T-helper 1 cell (primary cell): ENCODE data around the gene DPYSL3.

Source experiments
- DNase-seq, 5 donors: peaks; one replicate each; pipeline ENCODE4 v3.0.0-alpha.2; 2012 to 2020

Gene DPYSL3

GRCh38 chr5:147512659-147513379 is 3.0 kb upstream of the DPYSL3 start:
- no peak for DNase-seq

- DNase-seq: no peak
Measured at GRCh38 chr5:147510885-147511284, 1.0 kb upstream of the DPYSL3 start.

GRCh38 chr5:147509041-147509709 is 693 bp downstream of the DPYSL3 start:
- no peak for DNase-seq

- DNase-seq: no peak
Measured at GRCh38 chr5:147508711-147509040, 1.2 kb downstream of the DPYSL3 start.

GRCh38 chr5:147507480-147508126 is 2.3 kb downstream of the DPYSL3 start:
- DNase-seq: no peak

GRCh38 chr5:147504535-147504934 is 5.3 kb downstream of the DPYSL3 start:
- no peak for DNase-seq

GRCh38 chr5:147504011-147504410 is 5.9 kb downstream of the DPYSL3 start:
- DNase-seq: no peak

GRCh38 chr5:147490989-147491388 is 18.9 kb downstream of the DPYSL3 start:
- no peak for DNase-seq

- no peak for DNase-seq
Measured at GRCh38 chr5:147487031-147487750, 22.7 kb downstream of the DPYSL3 start.

- no peak for DNase-seq
Measured at GRCh38 chr5:147485814-147486213, 24.1 kb downstream of the DPYSL3 start.

GRCh38 chr5:147485046-147485445 is 24.8 kb downstream of the DPYSL3 start:
- DNase-seq: no peak

- no peak for DNase-seq
Measured at GRCh38 chr5:147484708-147485020, 25.2 kb downstream of the DPYSL3 start.

GRCh38 chr5:147483961-147484707 is 25.7 kb downstream of the DPYSL3 start:
- DNase-seq: no peak

GRCh38 chr5:147483188-147483790 is 26.6 kb downstream of the DPYSL3 start:
- no peak for DNase-seq

- no peak for DNase-seq
Measured at GRCh38 chr5:147482706-147483180, 27.1 kb downstream of the DPYSL3 start.

- no peak for DNase-seq
Measured at GRCh38 chr5:147481874-147482705, 27.8 kb downstream of the DPYSL3 start.

GRCh38 chr5:147481376-147481775 is 28.5 kb downstream of the DPYSL3 start:
- no peak for DNase-seq

- no peak for DNase-seq
Measured at GRCh38 chr5:147479949-147480348, 29.9 kb downstream of the DPYSL3 start.

GRCh38 chr5:147479444-147479843 is 30.4 kb downstream of the DPYSL3 start:
- no peak for DNase-seq

- no peak for DNase-seq
Measured at GRCh38 chr5:147474140-147474539, 35.7 kb downstream of the DPYSL3 start.
